ENCODE data around the gene USB1. TPM values are rescaled to one million over a fixed set of nuclear protein-coding genes. Genes with fewer than 3 reads are reported as not detected.

USB1 gene
- total RNA-seq, 3 donors from 2014 or later, result 45.1 to 50.2 (median 47.4) TPM

- no peak for ATAC-seq
- intact Hi-C loops (cut with DNase I, micrococcal nuclease), result no loop called here
- Histone ChIP-seq H3K9me3 (no peaks in the 10 kb centered on the region), H3K36me3 (ENCODE audit: low read depth) (no peaks in the 10 kb centered on the region), H3K4me3 (no peak overlapping the region), H3K4me1 (ENCODE audit: low read depth) (peaks cover 8% of the 10 kb centered on the region)
- TF ChIP-seq CTCF (IDR thresholded peaks at IDR 0.05), result no peak
- no peak for DNase-seq
Observed at GRCh38 chr16:57996406-57997175, 4.6 kb upstream of the USB1 start.

DNA sequence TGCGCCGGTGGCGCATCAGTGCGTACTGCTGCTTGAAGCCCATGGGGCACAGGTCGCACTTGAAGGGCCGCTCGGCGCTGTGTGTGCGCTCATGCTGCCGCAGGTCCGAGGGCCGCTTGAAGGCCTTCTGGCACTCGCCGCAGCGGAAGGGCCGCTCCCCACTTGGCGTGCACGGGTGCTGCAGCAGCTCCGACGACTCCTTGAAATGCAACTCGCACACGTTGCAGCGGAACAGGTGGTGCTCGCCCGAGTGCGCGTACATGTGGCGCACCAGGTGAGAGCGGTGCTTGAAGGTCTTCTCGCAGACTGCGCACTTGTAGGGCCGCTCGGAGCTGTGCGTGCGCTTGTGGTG, 4.1 kb upstream of the USB1 start:
- no peaks in the 10 kb centered on the region for H3K36me3 ChIP-seq (ENCODE audit: low read depth)

DNA sequence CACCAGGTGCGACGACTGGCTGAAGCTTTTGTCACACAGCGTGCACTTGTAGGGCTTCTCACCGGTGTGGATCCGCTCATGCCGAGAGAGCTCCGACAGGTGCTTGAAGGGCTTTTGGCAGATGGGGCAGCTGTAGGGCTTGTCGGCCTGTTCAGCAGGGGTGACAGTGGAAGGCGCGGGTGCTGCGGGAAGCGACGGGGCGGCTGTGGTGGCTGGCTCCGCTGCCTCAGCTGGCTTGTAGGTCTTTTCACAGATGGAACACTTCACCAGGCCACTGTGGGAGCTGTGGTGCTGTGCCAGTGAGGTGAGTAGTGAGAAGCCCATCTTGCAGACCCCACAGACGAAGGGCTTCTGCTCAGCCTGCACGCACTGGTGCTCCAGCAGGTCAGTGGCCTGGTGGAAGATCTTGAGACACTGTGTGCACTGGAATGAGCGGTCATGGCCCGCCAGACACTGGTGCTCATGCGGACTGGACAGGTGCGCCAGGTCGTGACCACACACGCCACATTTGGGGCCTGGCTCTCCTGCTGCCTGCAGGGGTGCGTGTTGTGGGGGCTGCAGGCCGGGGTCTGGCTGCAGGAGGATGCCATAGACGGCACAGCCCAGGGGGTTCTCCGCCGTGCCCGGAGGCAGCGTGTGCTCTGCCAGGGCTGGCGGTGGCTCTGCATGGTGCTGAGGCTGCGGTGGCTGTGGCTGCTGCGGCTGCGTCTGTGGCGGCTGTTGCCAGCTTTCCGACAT, 3.5 kb upstream of the USB1 start:
- H3K4me3 ChIP-seq, result no peak overlapping the region
- no peaks in the 10 kb centered on the region for H3K36me3 ChIP-seq (ENCODE audit: low read depth)
- TF ChIP-seq CTCF (IDR thresholded peaks at IDR 0.05), result no peak
- ATAC-seq (no peak), DNase-seq (no peak)
- no peaks in the 10 kb centered on the region for H3K9me3 ChIP-seq
- H3K4me1 ChIP-seq (ENCODE audit: low read depth), result peaks cover 11% of the 10 kb centered on the region
- intact Hi-C loops (cut with DNase I, micrococcal nuclease), result no loop called here

More for the DNA sequence above, 4.1 kb upstream of the USB1 start:
- H3K9me3 ChIP-seq, result no peaks in the 10 kb centered on the region
- H3K4me3 ChIP-seq, result no peak overlapping the region
- H3K4me1 ChIP-seq (ENCODE audit: low read depth), result peaks cover 11% of the 10 kb centered on the region
- no peak for TF ChIP-seq CTCF (IDR thresholded peaks at IDR 0.05)
- ATAC-seq (no peak), DNase-seq (no peak)
- intact Hi-C loops (cut with DNase I, micrococcal nuclease), result no loop called here

DNA sequence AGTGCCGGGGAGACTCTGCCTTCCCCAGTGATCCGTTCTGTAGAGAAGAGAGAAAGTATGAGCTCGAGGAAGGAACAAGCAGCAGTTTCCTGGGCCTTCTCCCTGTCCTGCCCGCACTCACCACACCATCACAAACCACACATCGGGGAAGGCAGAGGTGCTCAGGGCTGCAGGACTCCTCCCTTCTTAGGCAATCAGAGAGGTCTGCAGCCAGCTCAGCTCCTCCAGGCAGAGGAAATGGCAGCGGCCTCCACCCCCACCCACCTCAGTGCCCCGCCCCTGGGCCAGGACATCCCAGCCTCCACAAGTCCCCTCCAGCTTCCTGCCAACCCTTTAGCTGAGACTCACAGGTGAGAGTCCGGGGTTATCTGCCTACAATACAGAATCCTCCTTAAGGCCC, 2.7 kb upstream of the USB1 start:
- Histone ChIP-seq H3K4me1 (ENCODE audit: low read depth) (peaks cover 11% of the 10 kb centered on the region), H3K36me3 (ENCODE audit: low read depth) (no peaks in the 10 kb centered on the region)
- intact Hi-C loops (cut with DNase I, micrococcal nuclease), result no loop called here

GRCh38 chr16:57998992-57999365, 2.2 kb upstream of the USB1 start:
- peaks cover 11% of the 10 kb centered on the region for H3K4me1 ChIP-seq (ENCODE audit: low read depth)
- H3K9me3 ChIP-seq, result no peaks in the 10 kb centered on the region
- DNase-seq (no peak), ATAC-seq (no peak)
- intact Hi-C loops (cut with DNase I, micrococcal nuclease), result no loop called here
- TF ChIP-seq CTCF (IDR thresholded peaks at IDR 0.05), result no peak
- H3K4me3 ChIP-seq, result no peak overlapping the region
- no peaks in the 10 kb centered on the region for H3K36me3 ChIP-seq (ENCODE audit: low read depth)

More for the DNA sequence above, 2.7 kb upstream of the USB1 start:
- Histone ChIP-seq H3K9me3 (no peaks in the 10 kb centered on the region), H3K4me3 (no peak overlapping the region)
- ATAC-seq, result peak; percentile 2
- no peak for TF ChIP-seq CTCF (IDR thresholded peaks at IDR 0.05)
- DNase-seq, result peak; percentile 35 to 82 (median 65)

Data from mucosa of descending colon (tissue), 3 donors.